PFSK-1 (cell line): ENCODE data around the gene FADS1.

Experiments
- FOXP2 ChIP-seq: optimal IDR thresholded peaks from 2 replicates; pipeline ENCODE3; 2011; ENCODE audit warnings: borderline replicate concordance, control low read depth, inconsistent platforms; ENCODE audit not compliant: insufficient read depth; ENCODE audit errors: extremely low read length, extremely low read depth
- POLR2AphosphoS5 ChIP-seq: IDR thresholded peaks from 2 replicates; pipeline ENCODE4 v1.6.1; 2012; ENCODE audit warnings: low read depth, mild to moderate bottlenecking, control low read depth, low read length, moderate library complexity
- SIN3A ChIP-seq: IDR thresholded peaks from 2 replicates; pipeline ENCODE4 v1.6.1; 2012; ENCODE audit warnings: mild to moderate bottlenecking, low read length, moderate library complexity, borderline replicate concordance; ENCODE audit not compliant: insufficient read depth
- TAF1 ChIP-seq: IDR thresholded peaks from 2 replicates; pipeline ENCODE4 v1.6.1; 2012; ENCODE audit warnings: low read length, control low read depth, borderline replicate concordance; ENCODE audit not compliant: insufficient read depth
- TF ChIP-seq, protein P1 (sequence below), 2 experiments: IDR thresholded peaks; 2 replicates each; pipeline versions ENCODE4 v1.6.1 to v1.8.0; 2011 to 2012; ENCODE audit warnings: low read depth in 2 of 2, low read length in 2 of 2, control low read depth in 1 of 2, inconsistent platforms in 1 of 2, mild to moderate bottlenecking in 1 of 2, moderate library complexity in 1 of 2; ENCODE audit not compliant: insufficient read depth in 1 of 2

The FADS1 gene

GRCh38 chr11:61799665-61800284 is 17.0 kb downstream of the FADS1 start:
- TF ChIP-seq FOXP2 (no peak), POLR2AphosphoS5 (no peak), SIN3A (no peak)

DNA sequence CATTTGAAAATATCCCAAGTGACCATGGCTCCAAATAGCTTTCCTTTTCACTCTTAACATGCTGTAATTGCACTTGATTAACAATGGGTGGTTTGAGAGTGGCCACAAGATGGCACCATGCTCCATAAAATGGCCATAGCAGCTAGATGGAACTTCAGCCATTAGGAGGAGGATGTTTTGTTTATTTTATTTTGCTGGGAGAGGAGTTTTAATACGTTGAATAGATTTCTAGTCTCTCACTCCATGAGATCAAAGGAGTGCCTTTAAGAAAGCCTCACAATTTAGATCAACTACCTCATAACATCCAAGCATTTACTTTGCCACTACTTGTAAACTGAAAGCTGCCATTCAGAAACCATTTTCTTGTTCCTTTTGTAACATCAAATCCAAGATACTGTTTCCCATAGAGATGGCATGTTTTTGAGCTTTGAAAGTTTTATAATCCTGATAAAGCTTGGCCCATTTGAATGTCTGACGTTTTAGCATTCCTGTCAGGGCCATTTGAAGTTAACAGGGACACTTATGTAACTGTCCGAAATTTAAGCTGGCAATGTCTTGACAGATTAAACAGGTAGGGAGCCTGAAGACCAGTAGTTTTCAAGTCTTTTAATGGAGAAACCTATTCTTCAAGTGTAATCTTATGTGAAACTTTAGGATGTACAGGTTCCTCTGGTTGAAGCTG is 19.4 kb downstream of the FADS1 start:
- TF ChIP-seq FOXP2: no peak
- peak; percentile 51; the same call in 1 of the 2 replicates for TF ChIP-seq POLR2AphosphoS5

GRCh38 chr11:61795876-61796526 is 20.8 kb downstream of the FADS1 start:
- TF ChIP-seq POLR2AphosphoS5 (no peak), FOXP2 (no peak), SIN3A (no peak), TAF1 (no peak)
- TF ChIP-seq, protein P1, sequence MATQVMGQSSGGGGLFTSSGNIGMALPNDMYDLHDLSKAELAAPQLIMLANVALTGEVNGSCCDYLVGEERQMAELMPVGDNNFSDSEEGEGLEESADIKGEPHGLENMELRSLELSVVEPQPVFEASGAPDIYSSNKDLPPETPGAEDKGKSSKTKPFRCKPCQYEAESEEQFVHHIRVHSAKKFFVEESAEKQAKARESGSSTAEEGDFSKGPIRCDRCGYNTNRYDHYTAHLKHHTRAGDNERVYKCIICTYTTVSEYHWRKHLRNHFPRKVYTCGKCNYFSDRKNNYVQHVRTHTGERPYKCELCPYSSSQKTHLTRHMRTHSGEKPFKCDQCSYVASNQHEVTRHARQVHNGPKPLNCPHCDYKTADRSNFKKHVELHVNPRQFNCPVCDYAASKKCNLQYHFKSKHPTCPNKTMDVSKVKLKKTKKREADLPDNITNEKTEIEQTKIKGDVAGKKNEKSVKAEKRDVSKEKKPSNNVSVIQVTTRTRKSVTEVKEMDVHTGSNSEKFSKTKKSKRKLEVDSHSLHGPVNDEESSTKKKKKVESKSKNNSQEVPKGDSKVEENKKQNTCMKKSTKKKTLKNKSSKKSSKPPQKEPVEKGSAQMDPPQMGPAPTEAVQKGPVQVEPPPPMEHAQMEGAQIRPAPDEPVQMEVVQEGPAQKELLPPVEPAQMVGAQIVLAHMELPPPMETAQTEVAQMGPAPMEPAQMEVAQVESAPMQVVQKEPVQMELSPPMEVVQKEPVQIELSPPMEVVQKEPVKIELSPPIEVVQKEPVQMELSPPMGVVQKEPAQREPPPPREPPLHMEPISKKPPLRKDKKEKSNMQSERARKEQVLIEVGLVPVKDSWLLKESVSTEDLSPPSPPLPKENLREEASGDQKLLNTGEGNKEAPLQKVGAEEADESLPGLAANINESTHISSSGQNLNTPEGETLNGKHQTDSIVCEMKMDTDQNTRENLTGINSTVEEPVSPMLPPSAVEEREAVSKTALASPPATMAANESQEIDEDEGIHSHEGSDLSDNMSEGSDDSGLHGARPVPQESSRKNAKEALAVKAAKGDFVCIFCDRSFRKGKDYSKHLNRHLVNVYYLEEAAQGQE (IDR thresholded peaks at IDR 0.05; ENCODE audit: insufficient read depth in 1 of 2, low read depth in 2 of 2, low read length in 2 of 2): no peak

GRCh38 chr11:61795459-61795858 is 21.3 kb downstream of the FADS1 start:
- TF ChIP-seq FOXP2 (no peak), POLR2AphosphoS5 (no peak)
- TF ChIP-seq, protein P1 (IDR thresholded peaks at IDR 0.05; ENCODE audit: insufficient read depth in 1 of 2, low read depth in 2 of 2, low read length in 2 of 2): no peak

DNA sequence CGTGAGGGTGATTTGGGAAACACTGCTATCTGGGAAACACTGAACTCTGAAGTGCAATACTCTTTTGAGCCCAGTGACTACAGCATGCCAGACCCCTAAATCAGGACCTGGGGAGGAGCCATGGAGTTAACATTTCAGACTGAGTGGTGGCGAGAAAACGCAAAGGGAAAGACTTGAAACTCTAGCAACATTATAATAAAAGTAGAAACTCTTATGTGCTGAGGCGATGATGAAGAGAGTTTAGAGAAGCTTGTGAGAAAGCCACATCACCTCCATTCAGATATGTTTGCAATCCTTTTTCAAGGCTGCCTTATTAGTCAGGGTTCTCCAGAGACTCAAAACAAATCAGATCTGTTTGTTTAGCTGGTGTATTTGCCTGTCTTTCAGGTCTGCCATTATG is 22.2 kb downstream of the FADS1 start:
- TF ChIP-seq, protein P1 (IDR thresholded peaks at IDR 0.05; ENCODE audit: insufficient read depth in 1 of 2, low read depth in 2 of 2, low read length in 2 of 2): no peak
- TF ChIP-seq TAF1: no peak
- TF ChIP-seq SIN3A: no peak
- TF ChIP-seq POLR2AphosphoS5: no peak

GRCh38 chr11:61793829-61794204 is 23.0 kb downstream of the FADS1 start:
- TF ChIP-seq TAF1 (no peak), FOXP2 (no peak), SIN3A (no peak), POLR2AphosphoS5 (no peak)
- TF ChIP-seq, protein P1 (IDR thresholded peaks at IDR 0.05; ENCODE audit: insufficient read depth in 1 of 2, low read depth in 2 of 2, low read length in 2 of 2): no peak
